B cell (primary cell): ENCODE measurements around the gene ENPP7.

Experiments
- EZH2 ChIP-seq: IDR thresholded peaks from 2 replicates; pipeline ENCODE4 v1.6.1; 2012; ENCODE audit warnings: borderline replicate concordance, low read depth, mild to moderate bottlenecking, moderate library complexity, low read length; ENCODE audit not compliant: insufficient read depth, poor library complexity, severe bottlenecking
- TF ChIP-seq, protein P1 (sequence below): fragments of 200-600 bp; IDR thresholded peaks from one replicate; pipeline ENCODE4 v1.8.0; 2022; ENCODE audit warnings: antibody characterized with exemption, mild to moderate bottlenecking

DNA sequence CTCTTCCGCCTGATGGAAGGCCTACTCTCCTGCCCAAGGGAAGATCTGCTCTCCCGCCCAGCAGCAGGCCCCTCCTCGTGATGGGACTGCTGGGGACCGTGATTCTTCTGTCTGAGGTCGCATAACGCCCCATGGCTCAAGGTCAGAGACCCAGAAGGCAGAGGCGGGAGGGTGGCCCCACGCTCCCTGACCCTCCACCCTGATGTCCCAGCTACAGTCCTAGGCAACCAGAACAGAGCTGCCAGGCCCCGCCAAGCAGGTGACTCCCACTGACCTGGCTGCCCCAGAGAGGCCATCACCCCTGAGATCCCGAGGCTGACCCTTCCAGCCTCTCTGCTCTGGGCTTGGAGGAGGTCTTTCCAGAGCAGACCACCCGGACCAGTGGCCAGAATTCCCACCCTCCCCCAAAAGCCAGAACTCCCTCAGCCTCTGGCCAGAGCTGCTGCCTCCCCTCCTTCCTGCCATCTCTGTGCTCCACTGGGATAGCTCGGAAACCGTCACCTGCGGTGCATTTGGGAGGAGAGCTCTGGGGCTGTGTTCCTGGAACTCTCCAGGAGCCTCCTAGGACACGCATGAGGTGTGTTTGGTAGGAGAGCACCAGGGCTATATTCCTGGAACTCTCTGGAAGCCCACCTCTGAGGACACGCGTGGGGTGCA, 7.3 kb downstream of the ENPP7 start:
- TF ChIP-seq, protein P1, sequence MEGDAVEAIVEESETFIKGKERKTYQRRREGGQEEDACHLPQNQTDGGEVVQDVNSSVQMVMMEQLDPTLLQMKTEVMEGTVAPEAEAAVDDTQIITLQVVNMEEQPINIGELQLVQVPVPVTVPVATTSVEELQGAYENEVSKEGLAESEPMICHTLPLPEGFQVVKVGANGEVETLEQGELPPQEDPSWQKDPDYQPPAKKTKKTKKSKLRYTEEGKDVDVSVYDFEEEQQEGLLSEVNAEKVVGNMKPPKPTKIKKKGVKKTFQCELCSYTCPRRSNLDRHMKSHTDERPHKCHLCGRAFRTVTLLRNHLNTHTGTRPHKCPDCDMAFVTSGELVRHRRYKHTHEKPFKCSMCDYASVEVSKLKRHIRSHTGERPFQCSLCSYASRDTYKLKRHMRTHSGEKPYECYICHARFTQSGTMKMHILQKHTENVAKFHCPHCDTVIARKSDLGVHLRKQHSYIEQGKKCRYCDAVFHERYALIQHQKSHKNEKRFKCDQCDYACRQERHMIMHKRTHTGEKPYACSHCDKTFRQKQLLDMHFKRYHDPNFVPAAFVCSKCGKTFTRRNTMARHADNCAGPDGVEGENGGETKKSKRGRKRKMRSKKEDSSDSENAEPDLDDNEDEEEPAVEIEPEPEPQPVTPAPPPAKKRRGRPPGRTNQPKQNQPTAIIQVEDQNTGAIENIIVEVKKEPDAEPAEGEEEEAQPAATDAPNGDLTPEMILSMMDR, result no peak
- TF ChIP-seq EZH2, result no peak
